HEK293T (cell line): Measurements from ENCODE around the gene PEX5.

Source experiments
- ARNT ChIP-seq: fragments of 450-650 bp; IDR thresholded peaks from 2 replicates; pipeline ENCODE4 v1.6.1; 2017; ENCODE audit warnings: mild to moderate bottlenecking
- ELF4 ChIP-seq: fragments of 450-650 bp; IDR thresholded peaks from 2 replicates; pipeline ENCODE4 v1.6.1; 2017; ENCODE audit warnings: antibody characterized with exemption
- FOXA1 ChIP-seq: fragments of 450-650 bp; IDR thresholded peaks from 2 replicates; pipeline ENCODE4 v1.6.1; 2016; ENCODE audit warnings: mild to moderate bottlenecking
- FOXK2 ChIP-seq: fragments of 450-650 bp; IDR thresholded peaks from 2 replicates; pipeline ENCODE4 v1.6.1; 2016; ENCODE audit warnings: mild to moderate bottlenecking
- FOXM1 ChIP-seq: fragments of 450-650 bp; IDR thresholded peaks from 2 replicates; pipeline ENCODE4 v1.6.1; 2017; ENCODE audit warnings: mild to moderate bottlenecking, borderline replicate concordance
- NFRKB ChIP-seq: fragments of 450-650 bp; IDR thresholded peaks from 2 replicates; pipeline ENCODE4 v1.6.1; 2016; ENCODE audit warnings: mild to moderate bottlenecking, moderate library complexity
- SP1 ChIP-seq: fragments of 450-650 bp; IDR thresholded peaks from 2 replicates; pipeline ENCODE4 v1.6.1; 2017
- SUZ12 ChIP-seq: fragments of 450-650 bp; IDR thresholded peaks from 2 replicates; pipeline ENCODE4 v1.6.1; 2016; ENCODE audit warnings: mild to moderate bottlenecking
- TARDBP ChIP-seq: fragments of 450-650 bp; IDR thresholded peaks from 2 replicates; pipeline ENCODE4 v1.6.1; 2016
- ZNF384 ChIP-seq: fragments of 450-650 bp; IDR thresholded peaks from 2 replicates; pipeline ENCODE4 v1.6.1; 2016

- no peak for TF ChIP-seq FOXM1
- no peak for TF ChIP-seq SP1
- TF ChIP-seq FOXA1: no peak
- TF ChIP-seq ELF4: no peak
- TF ChIP-seq NFRKB: no peak
- TF ChIP-seq SUZ12: no peak
- TF ChIP-seq FOXK2: no peak
- no peak for TF ChIP-seq ZNF384
- no peak for TF ChIP-seq TARDBP
- no peak for TF ChIP-seq ARNT
Observed at GRCh38 chr12:7242176-7243101, 53.0 kb downstream of the PEX5 start.
